HepG2 (cell line): ENCODE measurements around the gene MAP2K3. TPM values are rescaled to one million over a fixed set of nuclear protein-coding genes. Genes with fewer than 3 reads are reported as not detected.

Experiments used
- AFF4 ChIP-seq: sonication (generic); formaldehyde crosslinking; IDR thresholded peaks from 2 replicates; pipeline ENCODE4 v1.4.0; 2020; ENCODE audit warnings: missing genetic modification reagents
- CBX1 ChIP-seq: IDR thresholded peaks from one replicate; pipeline ENCODE4 v1.6.1; 2016; ENCODE audit warnings: antibody characterized with exemption, low read depth
- CSRNP1 ChIP-seq: sonication (generic); formaldehyde crosslinking; IDR thresholded peaks from 2 replicates; pipeline ENCODE4 v1.8.1; 2023; ENCODE audit warnings: mild to moderate bottlenecking, missing genetic modification reagents
- EED ChIP-seq: sonication (generic); formaldehyde crosslinking; IDR thresholded peaks from 2 replicates; pipeline ENCODE4 v1.5.0; 2020; ENCODE audit warnings: mild to moderate bottlenecking, missing genetic modification reagents
- FOXK1 ChIP-seq: sonication (generic); formaldehyde crosslinking; IDR thresholded peaks from 2 replicates; pipeline ENCODE4 v1.4.0; 2020; ENCODE audit warnings: low read depth, missing genetic modification reagents, borderline replicate concordance
- GMEB1 ChIP-seq: sonication (generic); formaldehyde crosslinking; IDR thresholded peaks from 2 replicates; pipeline ENCODE4 v1.5.1; 2020; ENCODE audit warnings: missing genetic modification reagents, mild to moderate bottlenecking, borderline replicate concordance
- JUNB ChIP-seq: sonication (generic); formaldehyde crosslinking; IDR thresholded peaks from 2 replicates; pipeline ENCODE4 v1.8.0; 2022; ENCODE audit warnings: missing genetic modification reagents, mild to moderate bottlenecking, borderline replicate concordance
- KDM2A ChIP-seq: sonication (generic); formaldehyde crosslinking; IDR thresholded peaks from 2 replicates; pipeline ENCODE4 v1.4.0; 2020; ENCODE audit warnings: low read depth, missing genetic modification reagents, borderline replicate concordance
- LCORL ChIP-seq, 2 experiments: fragments of 450-650 bp in 1 of 2; sonication (generic) in 1 of 2; formaldehyde crosslinking in 1 of 2; IDR thresholded peaks; 2 replicates each; pipeline versions ENCODE4 v1.5.0 to v1.6.1; 2017 to 2020; ENCODE audit warnings: antibody characterized with exemption in 1 of 2, missing genetic modification reagents in 1 of 2
- MAX ChIP-seq: IDR thresholded peaks from 2 replicates; pipeline ENCODE4 v1.6.1; 2012; ENCODE audit warnings: inconsistent platforms
- NFIB ChIP-seq: sonication (generic); formaldehyde crosslinking; IDR thresholded peaks from 2 replicates; pipeline ENCODE4 v1.9.0; 2021; ENCODE audit warnings: missing genetic modification reagents, mild to moderate bottlenecking, borderline replicate concordance
- NFYC ChIP-seq: IDR thresholded peaks from 2 replicates; pipeline ENCODE4 v1.6.1; 2016; ENCODE audit warnings: missing genetic modification reagents, missing compliant biosample characterization
- ONECUT2 ChIP-seq: sonication (generic); formaldehyde crosslinking; IDR thresholded peaks from 2 replicates; pipeline ENCODE4 v1.4.0; 2020; ENCODE audit warnings: missing genetic modification reagents
- SIN3A ChIP-seq: IDR thresholded peaks from 2 replicates; pipeline ENCODE4 v1.6.1; 2011; ENCODE audit warnings: low read depth, mild to moderate bottlenecking, control low read depth, low read length, borderline replicate concordance
- SUZ12 ChIP-seq: fragments of 150-350 bp; IDR thresholded peaks from 2 replicates; pipeline ENCODE4 v1.6.1; 2014; ENCODE audit warnings: low read depth, low read length
- TEAD2 ChIP-seq: sonication (generic); formaldehyde crosslinking; IDR thresholded peaks from 2 replicates; pipeline ENCODE4 v1.9.0; 2021; ENCODE audit warnings: missing genetic modification reagents
- ZFP36L2 ChIP-seq: sonication (generic); formaldehyde crosslinking; IDR thresholded peaks from 2 replicates; pipeline ENCODE4 v1.4.0; 2020; ENCODE audit warnings: missing genetic modification reagents
- ZNF510 ChIP-seq: sonication (generic); formaldehyde crosslinking; IDR thresholded peaks from 2 replicates; pipeline ENCODE4 v1.4.0; 2020; ENCODE audit warnings: low read depth, mild to moderate bottlenecking, missing genetic modification reagents
- ZNF549 ChIP-seq: sonication (generic); formaldehyde crosslinking; IDR thresholded peaks from 2 replicates; pipeline ENCODE4 v1.5.0; 2020; ENCODE audit warnings: missing genetic modification reagents
- ZNF784 ChIP-seq: sonication (generic); formaldehyde crosslinking; IDR thresholded peaks from 2 replicates; pipeline ENCODE4 v1.5.1; 2020; ENCODE audit warnings: missing genetic modification reagents, mild to moderate bottlenecking, borderline replicate concordance
- ZNF788 ChIP-seq: sonication (generic); formaldehyde crosslinking; IDR thresholded peaks from 2 replicates; pipeline ENCODE4 v1.5.0; 2020; ENCODE audit warnings: mild to moderate bottlenecking, missing genetic modification reagents, borderline replicate concordance
- ZSCAN29 ChIP-seq: sonication (generic); formaldehyde crosslinking; conservative IDR thresholded peaks from 2 replicates; pipeline ENCODE4 v1.4.0; 2020; ENCODE audit warnings: mild to moderate bottlenecking, missing genetic modification reagents
- polyA plus RNA-seq, 8 experiments: library from polyadenylated mRNA; depleted of rRNA in 3 of 8; stranded (reverse) in 7 of 8; unstranded in 1 of 8; fragments of >200 nt; fragmentation: Illumina TruSeq in 4 of 8; extraction: Trizol in 4 of 8; gene quantifications; 2 replicates each; pipeline versions ENCODE4 v1.2.1 to v1.2.3, GENCODE V29; 2011 to 2016; ENCODE audit warnings: low read depth in 4 of 8, missing spikeins in 1 of 8, mixed read lengths in 1 of 8; ENCODE audit not compliant: insufficient read depth in 1 of 8
- total RNA-seq, 5 experiments: library from RNA; depleted of rRNA; stranded (reverse); fragments of >200 nt; fragmentation: Illumina TruSeq; extraction: Trizol; gene quantifications; 2 replicates each; pipeline ENCODE4 v1.2.3, GENCODE V29; 2016; ENCODE audit warnings: low read depth in 1 of 5

Gene MAP2K3
- total and polyA plus RNA-seq, 2 of the 13 experiments (the other 11 are each of a cell fraction or from before 2014, with no cell fraction given) = 20.5 to 27.4 TPM

GRCh38 chr17:21275579-21276263 lies 8.8 kb upstream of the MAP2K3 start (continued):
- TF ChIP-seq AFF4 (CRISPR knock-in tag) (no peak), ZNF784 (CRISPR knock-in tag) (0 out of 2 replicates have a peak, but pooled peaks have one; percentile 77), NFIB (CRISPR knock-in tag) (no peak), FOXK1 (CRISPR knock-in tag) (0 out of 2 replicates have a peak, but pooled peaks have one; percentile 20), MAX (peak; percentile 83), ZFP36L2 (no peak), SIN3A (no peak), LCORL (IDR thresholded peaks at IDR 0.05) (no peak), LCORL (CRISPR knock-in tag; IDR thresholded peaks at IDR 0.05) (no peak), JUNB (CRISPR knock-in tag) (no peak), ZNF510 (no peak), GMEB1 (CRISPR knock-in tag) (peak; percentile 64), EED (CRISPR knock-in tag) (peak; percentile 70), ZSCAN29 (CRISPR knock-in tag) (no peak), KDM2A (CRISPR knock-in tag) (peak; percentile 70), SUZ12 (no peak), ZNF788 (CRISPR knock-in tag) (peak; percentile 29; the same call in 1 of the 2 replicates), NFYC (CRISPR knock-in tag) (peak; percentile 93), CSRNP1 (CRISPR knock-in tag) (0 out of 2 replicates have a peak, but pooled peaks have one; percentile 25), CBX1 (no peak), TEAD2 (no peak), ZNF549 (CRISPR knock-in tag) (0 out of 2 replicates have a peak, but pooled peaks have one; percentile 76), ONECUT2 (no peak)
